Measurements from ENCODE around the gene ECHDC1.

DNA sequence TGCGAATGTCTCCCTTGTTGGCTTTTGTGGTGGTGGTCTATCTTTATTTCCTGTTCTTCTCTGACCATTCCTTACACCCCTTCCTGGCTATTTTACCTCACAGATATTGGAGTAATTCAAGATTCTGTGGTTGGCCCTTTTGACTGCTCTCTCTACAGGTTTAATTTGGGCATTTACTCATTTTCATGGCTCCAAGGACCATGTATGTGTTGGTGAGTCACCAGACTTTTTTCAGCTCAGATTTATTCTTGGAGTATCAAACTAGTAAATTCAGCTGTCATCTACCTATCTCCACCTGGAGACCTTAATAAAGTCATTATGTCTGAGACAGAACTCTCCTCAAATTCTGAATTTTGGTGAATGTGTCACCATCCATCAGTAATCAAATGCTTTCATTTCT is 61.2 kb downstream of the ECHDC1 start:
- TF ChIP-seq, protein P1, sequence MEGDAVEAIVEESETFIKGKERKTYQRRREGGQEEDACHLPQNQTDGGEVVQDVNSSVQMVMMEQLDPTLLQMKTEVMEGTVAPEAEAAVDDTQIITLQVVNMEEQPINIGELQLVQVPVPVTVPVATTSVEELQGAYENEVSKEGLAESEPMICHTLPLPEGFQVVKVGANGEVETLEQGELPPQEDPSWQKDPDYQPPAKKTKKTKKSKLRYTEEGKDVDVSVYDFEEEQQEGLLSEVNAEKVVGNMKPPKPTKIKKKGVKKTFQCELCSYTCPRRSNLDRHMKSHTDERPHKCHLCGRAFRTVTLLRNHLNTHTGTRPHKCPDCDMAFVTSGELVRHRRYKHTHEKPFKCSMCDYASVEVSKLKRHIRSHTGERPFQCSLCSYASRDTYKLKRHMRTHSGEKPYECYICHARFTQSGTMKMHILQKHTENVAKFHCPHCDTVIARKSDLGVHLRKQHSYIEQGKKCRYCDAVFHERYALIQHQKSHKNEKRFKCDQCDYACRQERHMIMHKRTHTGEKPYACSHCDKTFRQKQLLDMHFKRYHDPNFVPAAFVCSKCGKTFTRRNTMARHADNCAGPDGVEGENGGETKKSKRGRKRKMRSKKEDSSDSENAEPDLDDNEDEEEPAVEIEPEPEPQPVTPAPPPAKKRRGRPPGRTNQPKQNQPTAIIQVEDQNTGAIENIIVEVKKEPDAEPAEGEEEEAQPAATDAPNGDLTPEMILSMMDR (IDR thresholded peaks at IDR 0.05; ENCODE audit: poor library complexity), result no peak
- no peak for TF ChIP-seq EZH2 (IDR thresholded peaks at IDR 0.05; ENCODE audit: borderline replicate concordance)

All from hepatocyte (in vitro differentiated cells).